Measurements from ENCODE around the gene DNAH8. TPM values are rescaled to one million over a fixed set of nuclear protein-coding genes. Genes with fewer than 3 reads are reported as not detected.

DNAH8 gene
- total and polyA plus RNA-seq, 2 donors (not counting 3 experiments of a cell fraction or from before 2014, with no cell fraction given) = 0.29 to 0.61 TPM

DNA sequence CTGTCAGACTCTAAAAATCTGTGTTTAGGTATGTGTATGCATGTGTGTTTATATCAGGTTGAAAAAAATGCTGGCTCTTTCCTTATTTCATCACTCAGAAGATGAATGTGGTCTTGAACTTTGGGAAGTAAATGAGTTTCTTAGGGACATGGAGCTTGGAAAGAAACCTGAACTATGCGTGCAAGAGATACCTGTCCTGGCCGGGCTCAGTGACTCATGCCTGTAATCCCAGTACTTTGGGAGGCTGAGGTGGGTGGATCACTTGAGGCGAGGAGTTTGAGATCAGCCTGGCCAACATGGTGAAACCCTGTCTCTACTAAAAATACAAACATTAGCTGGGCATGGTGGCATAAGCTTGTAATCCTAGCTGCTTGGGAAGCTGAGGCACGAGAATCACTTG is 329.1 kb downstream of the DNAH8 start:
- H4K20me1 ChIP-seq (replicated peaks; ENCODE audit: control insufficient read depth, extremely low read depth, insufficient read depth, low read length) = no peaks in the 10 kb centered on the region
- BruUV-seq (replicated peaks) = no TSS peak
- H3K9me3 ChIP-seq (replicated peaks; ENCODE audit: control insufficient read depth, insufficient read depth, low read length) = no peaks in the 10 kb centered on the region
- H3K4me1 ChIP-seq (ENCODE audit: control insufficient read depth, extremely low read depth, insufficient read depth, low read length) = no peaks in the 10 kb centered on the region
- TF ChIP-seq POLR2AphosphoS5 (IDR thresholded peaks at IDR 0.05; ENCODE audit: insufficient read depth, low read depth, low read length) = no peak
- ChIA-PET POLR2A (no interaction called here), CTCF (no interaction called here)
- no peak for DNase-seq (ENCODE audit: low read depth, low spot score)
- no peaks in the 10 kb centered on the region for H3K36me3 ChIP-seq (ENCODE audit: control insufficient read depth in 2 of 2, extremely low read depth in 1 of 2, insufficient read depth in 2 of 2, low read length in 2 of 2)
- no peak overlapping the region for H3K9ac ChIP-seq (replicated peaks; ENCODE audit: extremely low read depth, insufficient read depth, low read length)
- H3K4me3 ChIP-seq (replicated peaks in 1 of 3; ENCODE audit: insufficient read depth in 1 of 3, low read depth in 1 of 3, low read length in 3 of 3) = no peak overlapping the region
- no peaks in the 10 kb centered on the region for H3K79me2 ChIP-seq (ENCODE audit: control insufficient read depth, insufficient read depth, low read length)
- no peak overlapping the region for H2AFZ ChIP-seq (ENCODE audit: low read depth, low read length)
- no peaks in the 10 kb centered on the region for H3K9me1 ChIP-seq (replicated peaks; ENCODE audit: control insufficient read depth, extremely low read depth, insufficient read depth, low read length)
- peaks cover 15 to 22% of the 10 kb centered on the region in 2 experiments for H3K27me3 ChIP-seq (ENCODE audit: control insufficient read depth in 2 of 2, insufficient read depth in 2 of 2, low read length in 2 of 2)
- intact Hi-C loops (cut with micrococcal nuclease) (no loop called here), dilution Hi-C loops (cut with MboI; ENCODE audit: extremely low pct_ligation_motif_present, low sequenced_read_pairs) (no loop called here)
- FAIRE-seq = no peak
- H3K27ac ChIP-seq (ENCODE audit: insufficient read depth, low read depth, low read length) = no peak overlapping the region
- H3K4me2 ChIP-seq (ENCODE audit: insufficient read depth, low read length) = no peak overlapping the region

DNA sequence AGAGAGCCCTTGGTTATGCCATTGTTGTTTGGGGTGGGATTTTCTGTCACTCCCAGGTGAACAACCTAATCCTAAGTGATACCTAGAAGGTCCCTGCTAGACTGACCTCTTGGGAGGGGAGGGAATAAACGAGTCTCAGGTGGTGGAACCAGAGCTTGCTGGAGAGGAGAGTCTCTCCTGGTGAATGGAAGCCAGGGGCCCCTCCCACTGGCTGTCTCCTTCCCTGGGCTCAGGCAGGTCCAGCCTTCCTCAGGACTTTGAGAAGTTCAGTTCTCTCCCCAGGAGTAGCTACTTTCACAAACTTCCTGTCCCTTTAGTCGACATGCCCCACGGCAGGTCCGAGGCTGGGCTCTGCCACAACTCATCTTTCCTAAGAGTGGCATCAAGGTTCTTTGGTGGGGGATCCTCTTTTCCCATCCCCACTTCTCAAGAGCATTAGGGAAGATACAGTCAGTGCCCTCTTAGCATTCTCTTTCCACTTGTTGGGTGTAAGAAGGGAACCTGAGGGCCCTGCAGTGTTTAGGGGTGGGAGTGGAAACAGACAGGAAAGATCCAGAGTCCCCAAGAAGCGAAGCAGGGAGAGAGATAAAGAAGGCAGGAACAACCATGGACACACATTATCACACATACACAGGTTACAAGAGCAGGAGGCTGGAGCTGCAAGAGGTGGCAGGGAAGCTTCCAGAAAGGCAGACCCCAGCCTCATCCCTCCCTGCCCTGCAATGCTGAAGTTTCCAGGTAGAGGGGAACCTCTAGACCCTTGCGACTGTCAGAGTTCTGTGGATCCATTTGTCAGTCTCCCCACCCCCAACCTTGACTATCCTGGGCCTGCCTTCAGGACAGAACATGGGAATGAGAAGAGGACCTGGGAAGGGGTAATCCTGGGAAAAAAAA is 332.6 kb downstream of the DNAH8 start:
- POLR2A ChIA-PET = no interaction called here
- intact Hi-C loops (cut with micrococcal nuclease) (no loop called here), dilution Hi-C loops (cut with MboI; ENCODE audit: extremely low pct_ligation_motif_present, low sequenced_read_pairs) (no loop called here)
- Histone ChIP-seq H3K9me1 (replicated peaks; ENCODE audit: control insufficient read depth, extremely low read depth, insufficient read depth, low read length) (no peaks in the 10 kb centered on the region), H3K27me3 (ENCODE audit: control insufficient read depth in 2 of 2, insufficient read depth in 2 of 2, low read length in 2 of 2) (peaks cover 27 to 30% of the 10 kb centered on the region in 2 experiments), H3K9ac (replicated peaks; ENCODE audit: extremely low read depth, insufficient read depth, low read length) (no peak overlapping the region), H3K36me3 (ENCODE audit: control insufficient read depth in 2 of 2, extremely low read depth in 1 of 2, insufficient read depth in 2 of 2, low read length in 2 of 2) (no peaks in the 10 kb centered on the region), H3K27ac (ENCODE audit: insufficient read depth, low read depth, low read length) (no peak overlapping the region), H3K4me2 (ENCODE audit: insufficient read depth, low read length) (no peak overlapping the region), H3K79me2 (ENCODE audit: control insufficient read depth, insufficient read depth, low read length) (no peaks in the 10 kb centered on the region), H3K4me3 (replicated peaks in 1 of 3; ENCODE audit: insufficient read depth in 1 of 3, low read depth in 1 of 3, low read length in 3 of 3) (no peak overlapping the region), H3K9me3 (replicated peaks; ENCODE audit: control insufficient read depth, insufficient read depth, low read length) (no peaks in the 10 kb centered on the region), H3K4me1 (ENCODE audit: control insufficient read depth, extremely low read depth, insufficient read depth, low read length) (no peaks in the 10 kb centered on the region), H2AFZ (ENCODE audit: low read depth, low read length) (no peak overlapping the region), H4K20me1 (replicated peaks; ENCODE audit: control insufficient read depth, extremely low read depth, insufficient read depth, low read length) (no peaks in the 10 kb centered on the region)
- FAIRE-seq (no peak), DNase-seq (ENCODE audit: low read depth, low spot score) (no peak)
- no TSS peak for BruUV-seq (replicated peaks)
- CTCF ChIA-PET = no interaction called here
- no peak for TF ChIP-seq JUN (IDR thresholded peaks at IDR 0.05; ENCODE audit: borderline replicate concordance, insufficient read depth, insufficient read length, low read depth)
- TF ChIP-seq, protein P1, sequence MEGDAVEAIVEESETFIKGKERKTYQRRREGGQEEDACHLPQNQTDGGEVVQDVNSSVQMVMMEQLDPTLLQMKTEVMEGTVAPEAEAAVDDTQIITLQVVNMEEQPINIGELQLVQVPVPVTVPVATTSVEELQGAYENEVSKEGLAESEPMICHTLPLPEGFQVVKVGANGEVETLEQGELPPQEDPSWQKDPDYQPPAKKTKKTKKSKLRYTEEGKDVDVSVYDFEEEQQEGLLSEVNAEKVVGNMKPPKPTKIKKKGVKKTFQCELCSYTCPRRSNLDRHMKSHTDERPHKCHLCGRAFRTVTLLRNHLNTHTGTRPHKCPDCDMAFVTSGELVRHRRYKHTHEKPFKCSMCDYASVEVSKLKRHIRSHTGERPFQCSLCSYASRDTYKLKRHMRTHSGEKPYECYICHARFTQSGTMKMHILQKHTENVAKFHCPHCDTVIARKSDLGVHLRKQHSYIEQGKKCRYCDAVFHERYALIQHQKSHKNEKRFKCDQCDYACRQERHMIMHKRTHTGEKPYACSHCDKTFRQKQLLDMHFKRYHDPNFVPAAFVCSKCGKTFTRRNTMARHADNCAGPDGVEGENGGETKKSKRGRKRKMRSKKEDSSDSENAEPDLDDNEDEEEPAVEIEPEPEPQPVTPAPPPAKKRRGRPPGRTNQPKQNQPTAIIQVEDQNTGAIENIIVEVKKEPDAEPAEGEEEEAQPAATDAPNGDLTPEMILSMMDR (IDR thresholded peaks at IDR 0.05; ENCODE audit: extremely low read depth in 1 of 2, insufficient read depth in 1 of 2, low read depth in 1 of 2, low read length in 2 of 2) = no peak
- TF ChIP-seq GATA2 (IDR thresholded peaks at IDR 0.05; ENCODE audit: insufficient read depth, insufficient read length, low read depth, low read length) = no peak
- TF ChIP-seq POLR2A (IDR thresholded peaks at IDR 0.05; ENCODE audit: low read depth, low read length) = no peak
- TF ChIP-seq, protein P2, sequence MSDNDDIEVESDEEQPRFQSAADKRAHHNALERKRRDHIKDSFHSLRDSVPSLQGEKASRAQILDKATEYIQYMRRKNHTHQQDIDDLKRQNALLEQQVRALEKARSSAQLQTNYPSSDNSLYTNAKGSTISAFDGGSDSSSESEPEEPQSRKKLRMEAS (IDR thresholded peaks at IDR 0.05; ENCODE audit: insufficient read depth, insufficient read length) = no peak
- TF ChIP-seq FOS (IDR thresholded peaks at IDR 0.05; ENCODE audit: borderline replicate concordance, insufficient read depth, low read length) = no peak
- TF ChIP-seq MYC (IDR thresholded peaks at IDR 0.05; ENCODE audit: low read depth, low read length) = no peak
- no peak for TF ChIP-seq POLR2AphosphoS5 (IDR thresholded peaks at IDR 0.05; ENCODE audit: insufficient read depth, low read depth, low read length)
- no peak for TF ChIP-seq EZH2 (IDR thresholded peaks at IDR 0.05; ENCODE audit: borderline replicate concordance, low read depth, low read length, severe bottlenecking)
